Measurements from ENCODE around the gene SETD2.

GRCh38 chr3:47018269-47018611 lies 145.7 kb downstream of the SETD2 start:
- TF ChIP-seq, protein P1, sequence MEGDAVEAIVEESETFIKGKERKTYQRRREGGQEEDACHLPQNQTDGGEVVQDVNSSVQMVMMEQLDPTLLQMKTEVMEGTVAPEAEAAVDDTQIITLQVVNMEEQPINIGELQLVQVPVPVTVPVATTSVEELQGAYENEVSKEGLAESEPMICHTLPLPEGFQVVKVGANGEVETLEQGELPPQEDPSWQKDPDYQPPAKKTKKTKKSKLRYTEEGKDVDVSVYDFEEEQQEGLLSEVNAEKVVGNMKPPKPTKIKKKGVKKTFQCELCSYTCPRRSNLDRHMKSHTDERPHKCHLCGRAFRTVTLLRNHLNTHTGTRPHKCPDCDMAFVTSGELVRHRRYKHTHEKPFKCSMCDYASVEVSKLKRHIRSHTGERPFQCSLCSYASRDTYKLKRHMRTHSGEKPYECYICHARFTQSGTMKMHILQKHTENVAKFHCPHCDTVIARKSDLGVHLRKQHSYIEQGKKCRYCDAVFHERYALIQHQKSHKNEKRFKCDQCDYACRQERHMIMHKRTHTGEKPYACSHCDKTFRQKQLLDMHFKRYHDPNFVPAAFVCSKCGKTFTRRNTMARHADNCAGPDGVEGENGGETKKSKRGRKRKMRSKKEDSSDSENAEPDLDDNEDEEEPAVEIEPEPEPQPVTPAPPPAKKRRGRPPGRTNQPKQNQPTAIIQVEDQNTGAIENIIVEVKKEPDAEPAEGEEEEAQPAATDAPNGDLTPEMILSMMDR (IDR thresholded peaks at IDR 0.05; ENCODE audit: insufficient read depth, low read length): no peak
- TF ChIP-seq, protein P2, sequence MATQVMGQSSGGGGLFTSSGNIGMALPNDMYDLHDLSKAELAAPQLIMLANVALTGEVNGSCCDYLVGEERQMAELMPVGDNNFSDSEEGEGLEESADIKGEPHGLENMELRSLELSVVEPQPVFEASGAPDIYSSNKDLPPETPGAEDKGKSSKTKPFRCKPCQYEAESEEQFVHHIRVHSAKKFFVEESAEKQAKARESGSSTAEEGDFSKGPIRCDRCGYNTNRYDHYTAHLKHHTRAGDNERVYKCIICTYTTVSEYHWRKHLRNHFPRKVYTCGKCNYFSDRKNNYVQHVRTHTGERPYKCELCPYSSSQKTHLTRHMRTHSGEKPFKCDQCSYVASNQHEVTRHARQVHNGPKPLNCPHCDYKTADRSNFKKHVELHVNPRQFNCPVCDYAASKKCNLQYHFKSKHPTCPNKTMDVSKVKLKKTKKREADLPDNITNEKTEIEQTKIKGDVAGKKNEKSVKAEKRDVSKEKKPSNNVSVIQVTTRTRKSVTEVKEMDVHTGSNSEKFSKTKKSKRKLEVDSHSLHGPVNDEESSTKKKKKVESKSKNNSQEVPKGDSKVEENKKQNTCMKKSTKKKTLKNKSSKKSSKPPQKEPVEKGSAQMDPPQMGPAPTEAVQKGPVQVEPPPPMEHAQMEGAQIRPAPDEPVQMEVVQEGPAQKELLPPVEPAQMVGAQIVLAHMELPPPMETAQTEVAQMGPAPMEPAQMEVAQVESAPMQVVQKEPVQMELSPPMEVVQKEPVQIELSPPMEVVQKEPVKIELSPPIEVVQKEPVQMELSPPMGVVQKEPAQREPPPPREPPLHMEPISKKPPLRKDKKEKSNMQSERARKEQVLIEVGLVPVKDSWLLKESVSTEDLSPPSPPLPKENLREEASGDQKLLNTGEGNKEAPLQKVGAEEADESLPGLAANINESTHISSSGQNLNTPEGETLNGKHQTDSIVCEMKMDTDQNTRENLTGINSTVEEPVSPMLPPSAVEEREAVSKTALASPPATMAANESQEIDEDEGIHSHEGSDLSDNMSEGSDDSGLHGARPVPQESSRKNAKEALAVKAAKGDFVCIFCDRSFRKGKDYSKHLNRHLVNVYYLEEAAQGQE (IDR thresholded peaks at IDR 0.05; ENCODE audit: insufficient replicate concordance, low read depth): no peak
- no peak for TF ChIP-seq POLR2AphosphoS5 (IDR thresholded peaks at IDR 0.05; ENCODE audit: low read depth)
- no peak for TF ChIP-seq GABPA (IDR thresholded peaks at IDR 0.05; ENCODE audit: low read depth)
- TF ChIP-seq SPI1 (IDR thresholded peaks at IDR 0.05; ENCODE audit: borderline replicate concordance, low read depth): no peak

Measured in HL-60 (cell line).